ENCODE results near the gene KCNQ5.

Gene KCNQ5

GRCh38 chr6:73002588-73002987 is 380.7 kb downstream of the KCNQ5 start:
- DNase-seq (ENCODE audit: low read depth): no peak
- TF ChIP-seq CTCF (IDR thresholded peaks at IDR 0.05; ENCODE audit: control insufficient read depth, extremely low read depth, insufficient read depth): no peak
- H3K4me3 ChIP-seq (ENCODE audit: low read depth, low read length): no peak overlapping the region

- DNase-seq (ENCODE audit: low read depth): no peak
- no peak overlapping the region for H3K4me3 ChIP-seq (ENCODE audit: low read depth, low read length)
- no peak for TF ChIP-seq CTCF (IDR thresholded peaks at IDR 0.05; ENCODE audit: control insufficient read depth, extremely low read depth, insufficient read depth)
Measured at GRCh38 chr6:73003302-73003701, 381.4 kb downstream of the KCNQ5 start.

- no peak overlapping the region for H3K4me3 ChIP-seq (ENCODE audit: low read depth, low read length)
- DNase-seq (ENCODE audit: low read depth): no peak
- TF ChIP-seq CTCF (IDR thresholded peaks at IDR 0.05; ENCODE audit: control insufficient read depth, extremely low read depth, insufficient read depth): no peak
Measured at GRCh38 chr6:73004231-73004630, 382.4 kb downstream of the KCNQ5 start.

GRCh38 chr6:73004861-73005260 is 383.0 kb downstream of the KCNQ5 start:
- no peak overlapping the region for H3K4me3 ChIP-seq (ENCODE audit: low read depth, low read length)
- no peak for TF ChIP-seq CTCF (IDR thresholded peaks at IDR 0.05; ENCODE audit: control insufficient read depth, extremely low read depth, insufficient read depth)
- no peak for DNase-seq (ENCODE audit: low read depth)

GRCh38 chr6:73006146-73006545 is 384.3 kb downstream of the KCNQ5 start:
- DNase-seq (ENCODE audit: low read depth): no peak
- H3K4me3 ChIP-seq (ENCODE audit: low read depth, low read length): no peak overlapping the region
- TF ChIP-seq CTCF (IDR thresholded peaks at IDR 0.05; ENCODE audit: control insufficient read depth, extremely low read depth, insufficient read depth): no peak

GRCh38 chr6:73011945-73012344 is 390.1 kb downstream of the KCNQ5 start:
- H3K4me3 ChIP-seq (ENCODE audit: low read depth, low read length): no peak overlapping the region
- TF ChIP-seq CTCF (IDR thresholded peaks at IDR 0.05; ENCODE audit: control insufficient read depth, extremely low read depth, insufficient read depth): no peak
- DNase-seq (ENCODE audit: low read depth): no peak

GRCh38 chr6:73017476-73017875 is 395.6 kb downstream of the KCNQ5 start:
- no peak for DNase-seq (ENCODE audit: low read depth)
- no peak for TF ChIP-seq CTCF (IDR thresholded peaks at IDR 0.05; ENCODE audit: control insufficient read depth, extremely low read depth, insufficient read depth)
- no peak overlapping the region for H3K4me3 ChIP-seq (ENCODE audit: low read depth, low read length)
